ENCODE results near the gene CCDC78.

- TF ChIP-seq, protein P1, sequence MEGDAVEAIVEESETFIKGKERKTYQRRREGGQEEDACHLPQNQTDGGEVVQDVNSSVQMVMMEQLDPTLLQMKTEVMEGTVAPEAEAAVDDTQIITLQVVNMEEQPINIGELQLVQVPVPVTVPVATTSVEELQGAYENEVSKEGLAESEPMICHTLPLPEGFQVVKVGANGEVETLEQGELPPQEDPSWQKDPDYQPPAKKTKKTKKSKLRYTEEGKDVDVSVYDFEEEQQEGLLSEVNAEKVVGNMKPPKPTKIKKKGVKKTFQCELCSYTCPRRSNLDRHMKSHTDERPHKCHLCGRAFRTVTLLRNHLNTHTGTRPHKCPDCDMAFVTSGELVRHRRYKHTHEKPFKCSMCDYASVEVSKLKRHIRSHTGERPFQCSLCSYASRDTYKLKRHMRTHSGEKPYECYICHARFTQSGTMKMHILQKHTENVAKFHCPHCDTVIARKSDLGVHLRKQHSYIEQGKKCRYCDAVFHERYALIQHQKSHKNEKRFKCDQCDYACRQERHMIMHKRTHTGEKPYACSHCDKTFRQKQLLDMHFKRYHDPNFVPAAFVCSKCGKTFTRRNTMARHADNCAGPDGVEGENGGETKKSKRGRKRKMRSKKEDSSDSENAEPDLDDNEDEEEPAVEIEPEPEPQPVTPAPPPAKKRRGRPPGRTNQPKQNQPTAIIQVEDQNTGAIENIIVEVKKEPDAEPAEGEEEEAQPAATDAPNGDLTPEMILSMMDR (optimal IDR thresholded peaks at IDR 0.05 in 1 of 3, IDR thresholded peaks at IDR 0.05 in 1 of 3, conservative IDR thresholded peaks at IDR 0.05 in 1 of 3; ENCODE audit: extremely low read depth in 1 of 3, insufficient read depth in 2 of 3, low read length in 3 of 3): no peak
- peak; percentile 97 for TF ChIP-seq EZH2 (IDR thresholded peaks at IDR 0.05; ENCODE audit: low read length)
Measured at GRCh38 chr16:700684-701584, 25.3 kb downstream of the CCDC78 start.
